Endothelial cell of umbilical vein (primary cell): ENCODE measurements around the gene RPRM. TPM values are rescaled to one million over a fixed set of nuclear protein-coding genes. Genes with fewer than 3 reads are reported as not detected.

Source experiments
- Bru-seq: library from RNA; stranded (reverse); fragments of 400-500 nt; gene quantifications from one replicate; lab custom pipeline; 2021; lab: Mats Ljungman, UMichigan
- BruChase-seq, 2 experiments: library from RNA; stranded (reverse); fragments of 400-500 nt; gene quantifications; one replicate each; lab custom pipeline; 2021; lab: Mats Ljungman, UMichigan
- BruUV-seq: library from RNA; stranded (reverse); fragments of 400-500 nt; replicated peaks from 2 replicates; lab custom pipeline; 2021; lab: Mats Ljungman, UMichigan
- CTCF ChIA-PET: fragments of 300-600, 350-600 bp; sonication (Branson Sonifier 250); formaldehyde crosslinking; loops from one replicate; lab custom pipeline; 2021; ENCODE audit warnings: antibody characterized with exemption, inconsistent platforms; lab: Charles Lee
- POLR2A ChIA-PET: fragments of 300-600, 350-600 bp; sonication (Branson Sonifier 250); formaldehyde crosslinking; loops from one replicate; lab custom pipeline; 2021; ENCODE audit warnings: antibody characterized with exemption, inconsistent platforms; lab: Charles Lee
- DNase-seq: peaks from one replicate; pipeline ENCODE4 v3.0.0-alpha.2; 2011; ENCODE audit warnings: low read depth, low spot score
- FAIRE-seq: peaks from 2 replicates; lab custom pipeline; 2011; peaks lifted over from hg19 to GRCh38; lab: Jason Lieb, UNC
- H2AFZ ChIP-seq: 2 replicates; pipeline ENCODE4 v1.6.0; 2012; ENCODE audit warnings: low read depth, low read length, control low read depth, inconsistent platforms
- H3K27ac ChIP-seq: 2 replicates; pipeline ENCODE4 v1.5.1; 2011; ENCODE audit warnings: low read depth, mild to moderate bottlenecking, control low read depth, low read length, moderate library complexity; ENCODE audit not compliant: insufficient read depth
- H3K27me3 ChIP-seq, 2 experiments: 2 replicates each; pipeline versions ENCODE4 v1.6.0 to v1.6.1; 2011; ENCODE audit warnings: low read length in 2 of 2, mixed read lengths in 1 of 2; ENCODE audit not compliant: control insufficient read depth in 2 of 2, insufficient read depth in 2 of 2
- H3K36me3 ChIP-seq, 2 experiments: 2 replicates in 1 of 2; 3 replicates in 1 of 2; pipeline ENCODE4 v1.5.1; 2011; ENCODE audit warnings: low read length in 2 of 2, mild to moderate bottlenecking in 1 of 2, moderate library complexity in 1 of 2; ENCODE audit not compliant: control insufficient read depth in 2 of 2, insufficient read depth in 2 of 2; ENCODE audit errors: extremely low read depth in 1 of 2
- H3K4me1 ChIP-seq: 3 replicates; pipeline ENCODE4 v1.5.1; 2011; ENCODE audit warnings: mild to moderate bottlenecking, low read length; ENCODE audit not compliant: control insufficient read depth, insufficient read depth; ENCODE audit errors: extremely low read depth
- H3K4me2 ChIP-seq: 2 replicates; pipeline ENCODE4 v1.6.1; 2011; ENCODE audit warnings: low read length, control low read depth, mixed read lengths; ENCODE audit not compliant: insufficient read depth
- H3K4me3 ChIP-seq, 3 experiments: fragments of 200-600 bp in 1 of 3; sonication (generic), shearing (Covaris generic) in 1 of 3; replicated peaks in 1 of 3; 2 replicates each; pipeline ENCODE4 v1.5.1; 2011 to 2016; ENCODE audit warnings: control low read depth in 3 of 3, low read length in 3 of 3, mild to moderate bottlenecking in 2 of 3, inconsistent platforms in 1 of 3, low read depth in 1 of 3, moderate library complexity in 1 of 3; ENCODE audit not compliant: insufficient read depth in 1 of 3
- H3K79me2 ChIP-seq: 2 replicates; pipeline ENCODE4 v1.6.0; 2012; ENCODE audit warnings: low read length, inconsistent platforms; ENCODE audit not compliant: control insufficient read depth, insufficient read depth
- H3K9ac ChIP-seq: replicated peaks from 2 replicates; pipeline ENCODE3; 2011; ENCODE audit warnings: low read length, control low read depth; ENCODE audit not compliant: insufficient read depth; ENCODE audit errors: extremely low read depth
- H3K9me1 ChIP-seq: replicated peaks from 3 replicates; pipeline ENCODE4 v1.6.0; 2011; ENCODE audit warnings: mild to moderate bottlenecking, low read length; ENCODE audit not compliant: control insufficient read depth, insufficient read depth; ENCODE audit errors: extremely low read depth
- H3K9me3 ChIP-seq: replicated peaks from 2 replicates; pipeline ENCODE4 v1.5.1; 2012; ENCODE audit warnings: low read length, inconsistent platforms; ENCODE audit not compliant: control insufficient read depth, insufficient read depth
- H4K20me1 ChIP-seq: replicated peaks from 2 replicates; pipeline ENCODE3; 2011; ENCODE audit warnings: mild to moderate bottlenecking, low read length; ENCODE audit not compliant: control insufficient read depth, insufficient read depth; ENCODE audit errors: extremely low read depth
- CTCF ChIP-seq, 2 donors: IDR thresholded peaks; 1 replicate in 1 of 2; 2 replicates in 1 of 2; pipeline ENCODE4 v1.5.1; 2011; ENCODE audit warnings: low read length in 2 of 2, mild to moderate bottlenecking in 2 of 2, moderate library complexity in 2 of 2, control low read depth in 1 of 2, inconsistent platforms in 1 of 2, low read depth in 1 of 2; ENCODE audit not compliant: insufficient read depth in 1 of 2; ENCODE audit errors: extremely low read depth in 1 of 2
- EZH2 ChIP-seq: IDR thresholded peaks from 2 replicates; pipeline ENCODE4 v1.6.1; 2012; ENCODE audit warnings: borderline replicate concordance, low read depth, mild to moderate bottlenecking, moderate library complexity, low read length, inconsistent platforms; ENCODE audit not compliant: severe bottlenecking
- JUN ChIP-seq: IDR thresholded peaks from 2 replicates; pipeline ENCODE4 v1.6.1; 2011; ENCODE audit warnings: borderline replicate concordance, low read depth; ENCODE audit not compliant: insufficient read length, insufficient read depth
- MAX ChIP-seq: IDR thresholded peaks from 2 replicates; pipeline ENCODE4 v1.6.1; 2011; ENCODE audit not compliant: insufficient read depth, insufficient read length
- POLR2AphosphoS5 ChIP-seq: IDR thresholded peaks from 2 replicates; pipeline ENCODE4 v1.6.1; 2012; ENCODE audit warnings: low read depth, mild to moderate bottlenecking, control low read depth, low read length, moderate library complexity; ENCODE audit not compliant: insufficient read depth
- dilution Hi-C: fragments of 300-500 bp; cut with MboI; formaldehyde crosslinking; loops from one replicate; pipeline ENCODE4 v1.15.0; 2019; ENCODE audit warnings: low sequenced_read_pairs; ENCODE audit not compliant: extremely low pct_ligation_motif_present
- intact Hi-C: fragments of 100-400 bp; cut with micrococcal nuclease; formaldehyde crosslinking; loops from one replicate; pipeline ENCODE4 v1.10.0; 2022
- long read RNA-seq: library from polyadenylated mRNA; stranded (forward); transcript quantifications from one replicate; pipeline ENCODE4 v2.0.0, GENCODE V29; 2021
- polyA minus RNA-seq, 3 experiments: library from RNA; depleted of rRNA, polyadenylated mRNA; stranded (reverse); fragments of >200 nt; gene quantifications; 1 replicate in 1 of 3; 2 replicates in 2 of 3; pipeline ENCODE4 v1.2.3, GENCODE V29; 2011
- polyA plus RNA-seq, 4 experiments: library from polyadenylated mRNA; depleted of rRNA in 3 of 4; stranded (reverse) in 3 of 4; unstranded in 1 of 4; fragments of >200 nt; gene quantifications; 2 replicates each; pipeline versions ENCODE4 v1.2.1 to v1.2.3, GENCODE V29; 2011 to 2012; ENCODE audit warnings: missing spikeins in 1 of 4
- total RNA-seq: library from RNA; stranded (reverse); gene quantifications from 2 replicates; pipeline ENCODE4 v1.2.3, GENCODE V29; 2021

RPRM gene
- not detected in 2 replicates for total RNA-seq
- polyA plus RNA-seq, result not detected in 2 replicates
- polyA plus RNA-seq (2011; cell fraction: cytosol; rRNA removed), result not detected in 2 replicates
- not detected in 2 replicates for polyA plus RNA-seq (2011; cell fraction: nucleus; rRNA removed)
- polyA plus RNA-seq (2012), result not detected in 2 replicates
- not detected in 2 replicates for polyA minus RNA-seq
- polyA minus RNA-seq (2011; cell fraction: cytosol; rRNA and poly(A)+ RNA removed), result 1.7 TPM
- polyA minus RNA-seq (2011; cell fraction: nucleus; rRNA and poly(A)+ RNA removed), result not detected in 2 replicates
- not detected for Bru-seq, nascent RNA
- not detected for BruChase-seq, experiment 1, labeled RNA remaining after a 6-hour chase
- not detected for BruChase-seq, experiment 2, labeled RNA remaining after a 2-hour chase
- long read RNA-seq, result 0 reads

GRCh38 chr2:153478289-153479261, at the start of gene RPRM:
Gene RPRM, minus strand, starts transcription at chr2:153478762. Its CDS starts 197 bp downstream, at chr2:153478565.
- no peaks in the 10 kb centered on the region for H3K79me2 ChIP-seq
- intact Hi-C loops (loop anchor here (1.0 to 2.0 kb wide), 5 partner anchors 552 to 1442 kb away; no protein-coding TSS in a partner anchor), dilution Hi-C loops (no loop called here)
- CTCF ChIA-PET, result interaction anchor here (0.9 to 2.8 kb wide), 6 partner anchors 8 to 738 kb away, joined by 3 to 8 read pairs (median 4); no protein-coding TSS in a partner anchor
- peak within 1 kb of the TSS; percentile 40 for H2AFZ ChIP-seq
- FAIRE-seq (peak; percentile 67), DNase-seq (peak; percentile 62)
- H3K4me3 ChIP-seq, result peak within 1 kb of the TSS in 1 of 3 experiments; percentile 44
- H3K27ac ChIP-seq, result no peak within 1 kb of the TSS
- POLR2A ChIA-PET, result no interaction called here
- no peaks in the 10 kb centered on the region for H3K36me3 ChIP-seq
- H4K20me1 ChIP-seq, result no peaks in the 10 kb centered on the region
- no TSS peak for BruUV-seq
- TF ChIP-seq JUN, result no peak
- no peak for TF ChIP-seq MAX
- TF ChIP-seq CTCF (IDR thresholded peaks at IDR 0.05; ENCODE audit: extremely low read depth in 1 of 2, insufficient read depth in 1 of 2, low read depth in 1 of 2, low read length in 2 of 2), result peak; percentile 81 to 92
- peak; percentile 21 for TF ChIP-seq EZH2
- no peak for TF ChIP-seq POLR2AphosphoS5
- H3K4me1 ChIP-seq, result no peaks in the 10 kb centered on the region
- H3K27me3 ChIP-seq, result peaks cover 23 to 32% of the 10 kb centered on the region in 2 experiments
- no peaks in the 10 kb centered on the region for H3K9me1 ChIP-seq
- H3K9me3 ChIP-seq, result no peaks in the 10 kb centered on the region
- no peak within 1 kb of the TSS for H3K9ac ChIP-seq
- peak within 1 kb of the TSS; percentile 40 for H3K4me2 ChIP-seq
